ENCODE measurements around the gene RASAL1.

The RASAL1 gene

DNA sequence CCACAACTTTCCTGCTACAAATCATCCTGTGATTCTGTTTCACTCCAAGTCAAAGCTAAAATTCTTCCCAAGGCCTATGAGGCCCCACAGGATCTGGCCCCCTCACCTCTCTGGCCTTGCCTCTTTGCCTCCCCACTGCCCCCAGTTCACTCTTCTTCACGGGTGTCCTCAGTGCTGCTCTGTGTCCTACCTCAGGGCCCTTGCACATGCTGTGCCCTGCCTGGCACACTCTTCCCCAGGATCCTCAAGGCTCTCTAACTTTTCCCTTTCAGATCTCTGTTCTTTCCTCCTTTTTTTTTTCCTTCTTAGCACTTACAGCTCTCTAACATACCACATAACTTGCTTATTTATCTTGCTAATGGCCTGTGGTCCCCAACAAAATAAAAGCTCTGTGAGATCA, 29.2 kb downstream of the RASAL1 start:
- H3K9me3 Mint-ChIP-seq, result no peaks in the 10 kb centered on the region
- H3K4me3 Mint-ChIP-seq, result no peak overlapping the region
- DNase-seq (no peak), ATAC-seq (no peak)
- H3K36me3 Mint-ChIP-seq (ENCODE audit: low read depth), result no peaks in the 10 kb centered on the region
- H3K27ac Mint-ChIP-seq, result no peak overlapping the region
- peaks cover 12% of the 10 kb centered on the region for H3K4me1 Mint-ChIP-seq
- H3K27me3 Mint-ChIP-seq, result no peaks in the 10 kb centered on the region

DNA sequence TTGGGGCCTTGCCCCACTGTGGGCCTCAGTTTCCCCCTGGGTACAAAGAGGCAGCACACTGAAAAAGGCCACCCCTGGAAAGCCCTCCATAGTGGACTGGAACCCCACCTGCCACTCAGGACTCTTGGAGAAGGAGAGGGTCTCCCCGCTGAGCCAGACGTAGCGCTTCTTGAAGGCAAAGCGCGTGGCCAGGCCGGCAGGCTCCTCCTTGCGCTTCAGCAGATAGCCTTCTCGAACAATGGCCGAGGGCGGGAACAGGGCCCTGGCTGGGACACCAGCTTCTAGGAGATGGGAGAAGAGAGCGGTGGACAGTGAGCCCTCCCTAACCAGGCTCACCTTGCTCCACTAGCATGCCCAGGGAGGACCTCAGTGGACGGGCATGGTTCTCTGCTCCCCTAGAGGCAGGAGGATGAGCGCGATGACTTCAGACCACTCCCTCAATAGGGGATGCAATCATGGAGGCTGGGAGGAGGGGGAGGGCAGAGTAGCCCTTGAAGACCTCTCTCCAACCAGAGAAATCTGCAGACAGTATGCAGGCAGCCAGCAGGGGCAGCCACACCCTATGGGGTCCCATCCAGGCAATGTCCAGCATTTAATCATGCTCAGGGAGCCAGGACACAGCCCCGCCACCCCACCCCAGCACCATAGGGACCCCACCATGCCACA, 29.8 kb downstream of the RASAL1 start:
- Mint-ChIP-seq H3K9me3 (no peaks in the 10 kb centered on the region), H3K36me3 (ENCODE audit: low read depth) (no peaks in the 10 kb centered on the region), H3K27me3 (no peaks in the 10 kb centered on the region), H3K4me3 (no peak overlapping the region), H3K4me1 (peaks cover 12% of the 10 kb centered on the region), H3K27ac (no peak overlapping the region)
- ATAC-seq, result no peak
- no peak for DNase-seq

DNA sequence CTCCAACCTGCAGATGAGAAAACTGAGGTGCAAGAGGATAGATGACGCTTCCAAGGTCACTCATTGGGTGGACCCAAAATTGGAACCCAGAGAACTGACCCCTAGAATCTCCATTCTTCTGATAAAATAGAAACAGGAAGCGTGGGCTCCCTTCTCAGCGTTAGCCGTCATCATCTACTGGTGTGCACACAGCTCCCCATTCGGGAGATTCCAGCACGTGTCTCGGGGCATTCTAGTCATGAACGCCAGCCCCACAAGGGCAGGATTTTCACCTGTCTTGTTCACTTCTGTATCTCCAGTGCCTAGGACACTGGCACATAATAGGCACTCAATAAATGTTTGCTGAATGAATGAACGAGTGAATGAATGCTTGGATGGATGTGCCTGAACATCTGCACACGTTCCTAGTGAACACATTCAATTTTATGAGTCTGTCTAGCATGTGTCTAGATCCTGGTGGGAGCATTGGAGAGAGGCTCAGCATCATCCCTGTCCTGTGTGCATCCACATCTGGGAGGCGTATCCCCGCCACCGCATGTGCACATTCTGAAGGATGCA, 30.5 kb downstream of the RASAL1 start:
- no peak for DNase-seq
- peaks cover 8% of the 10 kb centered on the region for H3K4me1 Mint-ChIP-seq
- no peak overlapping the region for H3K4me3 Mint-ChIP-seq
- no peak overlapping the region for H3K27ac Mint-ChIP-seq
- ATAC-seq, result no peak
- no peaks in the 10 kb centered on the region for H3K9me3 Mint-ChIP-seq
- H3K36me3 Mint-ChIP-seq (ENCODE audit: low read depth), result no peaks in the 10 kb centered on the region
- no peaks in the 10 kb centered on the region for H3K27me3 Mint-ChIP-seq

DNA sequence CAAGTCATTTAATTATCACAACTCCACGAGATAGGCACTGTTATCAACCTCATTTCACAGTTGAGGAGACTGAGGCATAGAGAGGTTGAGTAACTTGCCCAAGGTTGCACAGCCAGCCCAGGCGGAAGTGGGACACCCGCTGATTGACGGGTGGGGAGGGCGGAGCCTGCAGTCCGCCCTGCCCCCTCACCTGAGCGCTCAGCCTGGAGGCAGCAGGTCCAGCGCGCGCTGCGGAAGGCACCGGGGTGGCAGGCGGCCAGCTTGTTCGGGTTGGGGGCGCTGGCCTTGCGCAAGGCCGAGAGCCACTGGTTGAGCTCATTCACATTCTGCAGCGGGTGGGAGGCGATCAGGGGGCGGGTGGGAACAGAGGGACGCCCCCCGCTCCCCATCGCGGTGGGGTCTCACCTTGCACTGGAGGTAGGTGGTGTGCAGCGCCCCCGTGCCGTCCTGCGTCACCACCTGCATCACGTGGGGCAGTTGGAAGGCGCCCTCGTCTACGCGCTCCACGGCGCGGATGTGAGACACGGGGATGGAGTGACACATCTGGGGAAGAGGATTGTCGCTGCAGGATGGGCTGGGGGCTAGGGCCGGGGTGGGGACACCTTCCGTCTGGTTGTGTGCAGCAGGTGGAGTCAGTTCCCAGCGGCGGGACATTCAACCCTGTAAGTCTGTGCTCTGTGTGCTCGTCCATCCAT, 31.7 kb downstream of the RASAL1 start:
- DNase-seq (peak; percentile 61), ATAC-seq (peak; percentile 82)
- Mint-ChIP-seq H3K4me3 (peak overlapping the region; percentile 49), H3K27ac (no peak overlapping the region), H3K9me3 (no peaks in the 10 kb centered on the region), H3K36me3 (ENCODE audit: low read depth) (no peaks in the 10 kb centered on the region), H3K27me3 (no peaks in the 10 kb centered on the region), H3K4me1 (peaks cover 6% of the 10 kb centered on the region)

DNA sequence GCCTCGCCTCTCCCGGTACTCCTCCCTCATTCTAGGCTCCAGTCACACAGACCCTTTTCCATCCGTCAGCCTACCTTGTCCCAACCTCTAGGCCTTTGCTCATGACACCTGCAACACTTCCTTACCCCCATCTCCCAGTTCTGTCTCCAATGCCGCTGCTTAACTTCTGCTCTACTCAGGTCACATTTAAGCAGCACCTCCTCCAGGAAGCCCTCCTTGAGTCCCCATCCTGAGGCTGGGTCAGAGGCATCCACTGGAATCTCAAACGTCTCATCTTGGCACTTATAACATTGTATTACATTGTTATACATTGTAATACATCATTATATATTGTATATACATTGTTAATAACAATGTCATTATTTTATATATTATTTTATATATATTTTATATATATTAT, 32.8 kb downstream of the RASAL1 start:
- H3K27ac Mint-ChIP-seq, result no peak overlapping the region
- no peak overlapping the region for H3K4me3 Mint-ChIP-seq
- DNase-seq, result no peak
- peaks cover 10% of the 10 kb centered on the region for H3K4me1 Mint-ChIP-seq
- no peaks in the 10 kb centered on the region for H3K36me3 Mint-ChIP-seq (ENCODE audit: low read depth)
- no peaks in the 10 kb centered on the region for H3K9me3 Mint-ChIP-seq
- no peak for ATAC-seq
- no peaks in the 10 kb centered on the region for H3K27me3 Mint-ChIP-seq

DNA sequence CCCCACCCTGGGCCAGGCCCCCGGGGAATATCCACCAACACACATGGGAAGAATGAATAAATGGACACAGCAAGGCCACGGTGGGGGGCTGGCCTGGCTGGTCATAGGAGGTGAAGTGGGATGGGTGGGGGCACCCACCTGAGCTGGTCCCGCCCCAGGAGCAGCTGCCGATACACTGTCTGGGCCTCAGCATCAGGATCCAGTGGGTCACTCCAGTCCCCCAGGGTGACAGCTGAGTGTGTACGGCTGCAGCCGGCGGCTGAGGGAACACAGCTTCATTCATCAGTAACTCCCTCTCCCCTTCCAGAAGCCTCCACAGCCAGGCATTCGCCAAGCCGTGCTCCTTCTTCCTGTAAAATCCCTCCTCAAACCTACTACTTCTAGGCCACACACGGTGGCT, 33.8 kb downstream of the RASAL1 start:
- DNase-seq (no peak), ATAC-seq (no peak)
- Mint-ChIP-seq H3K4me3 (no peak overlapping the region), H3K4me1 (peaks cover 10% of the 10 kb centered on the region), H3K27me3 (no peaks in the 10 kb centered on the region), H3K36me3 (ENCODE audit: low read depth) (no peaks in the 10 kb centered on the region), H3K27ac (no peak overlapping the region), H3K9me3 (no peaks in the 10 kb centered on the region)

DNA sequence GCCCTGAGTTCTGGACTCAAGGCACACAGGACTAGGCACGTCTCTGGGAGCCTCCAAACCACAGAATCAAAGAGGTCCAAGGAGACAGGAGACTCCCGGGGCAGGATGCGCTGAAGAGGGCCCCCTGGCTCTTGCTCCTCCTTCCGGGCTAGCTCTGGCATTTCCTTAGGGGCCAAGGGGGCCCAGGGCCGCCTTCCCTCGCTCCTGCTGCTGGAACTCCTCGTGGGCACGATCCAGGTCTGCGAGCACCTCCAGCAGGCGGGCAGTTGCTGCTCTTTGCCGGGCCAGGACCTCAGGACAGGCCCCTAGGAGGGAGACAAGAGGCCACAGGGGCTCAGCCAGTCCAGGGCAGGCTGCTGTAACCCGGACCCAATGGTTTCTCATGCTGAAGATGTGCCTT, 35.8 kb downstream of the RASAL1 start:
- no peak for DNase-seq
- Mint-ChIP-seq H3K9me3 (no peaks in the 10 kb centered on the region), H3K4me1 (peaks cover 11% of the 10 kb centered on the region), H3K36me3 (ENCODE audit: low read depth) (no peaks in the 10 kb centered on the region), H3K4me3 (no peak overlapping the region), H3K27me3 (no peaks in the 10 kb centered on the region), H3K27ac (no peak overlapping the region)
- no peak for ATAC-seq

DNA sequence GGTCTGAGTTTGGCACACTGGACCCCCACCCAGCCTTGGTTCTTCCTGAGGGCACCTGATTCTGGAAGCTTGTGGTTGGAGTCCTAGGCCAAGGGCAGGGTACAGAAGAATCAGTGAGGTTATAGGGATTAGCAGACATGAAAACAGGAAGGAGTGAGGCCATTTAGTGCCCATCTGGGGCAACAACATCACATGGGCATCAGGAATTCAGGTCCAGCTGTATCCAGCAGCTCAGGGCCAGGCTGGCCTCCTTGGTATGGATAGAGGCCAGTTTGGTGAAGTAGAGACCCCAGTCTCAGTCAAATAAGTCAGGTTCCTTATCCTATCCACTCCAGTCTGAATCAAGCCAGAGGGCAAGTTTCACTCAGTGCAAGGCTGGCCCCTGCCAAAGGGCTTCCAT, 36.2 kb downstream of the RASAL1 start:
- no peaks in the 10 kb centered on the region for H3K27me3 Mint-ChIP-seq
- H3K27ac Mint-ChIP-seq, result no peak overlapping the region
- DNase-seq, result no peak
- no peak overlapping the region for H3K4me3 Mint-ChIP-seq
- no peaks in the 10 kb centered on the region for H3K9me3 Mint-ChIP-seq
- no peaks in the 10 kb centered on the region for H3K36me3 Mint-ChIP-seq (ENCODE audit: low read depth)
- H3K4me1 Mint-ChIP-seq, result peaks cover 11% of the 10 kb centered on the region
- no peak for ATAC-seq

DNA sequence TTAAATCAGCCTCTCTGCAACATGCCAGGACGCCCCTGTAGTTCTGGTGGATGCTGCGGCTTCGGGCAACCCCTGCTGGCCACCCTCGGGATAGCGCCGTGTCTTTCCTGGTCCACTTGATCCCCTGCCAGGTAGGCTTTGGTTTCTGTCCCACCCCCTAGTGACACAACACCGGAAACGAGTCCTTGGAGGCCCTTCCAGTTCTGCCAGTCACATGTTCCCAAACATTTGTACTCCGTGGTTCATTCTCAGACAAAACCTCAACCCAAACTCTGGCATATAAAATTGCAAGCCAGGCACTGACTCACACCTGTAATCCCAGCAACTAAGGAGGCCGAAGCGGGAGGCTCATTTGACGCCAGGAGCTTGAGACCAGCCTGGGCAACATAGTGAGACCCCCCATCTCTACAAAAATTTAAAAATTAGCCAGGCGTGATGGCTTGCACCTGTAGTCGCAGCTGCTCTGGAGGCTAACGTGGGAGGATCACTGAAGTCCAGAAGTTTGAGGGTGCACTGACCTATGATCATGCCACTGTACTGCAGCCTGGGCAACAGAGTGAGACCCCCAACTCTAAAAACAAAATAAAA, 37.0 kb downstream of the RASAL1 start:
- Mint-ChIP-seq H3K4me3 (no peak overlapping the region), H3K27ac (no peak overlapping the region), H3K4me1 (peaks cover 5% of the 10 kb centered on the region), H3K36me3 (ENCODE audit: low read depth) (no peaks in the 10 kb centered on the region), H3K27me3 (no peaks in the 10 kb centered on the region), H3K9me3 (no peaks in the 10 kb centered on the region)
- peak; percentile 83 for ATAC-seq
- DNase-seq, result peak; percentile 82

DNA sequence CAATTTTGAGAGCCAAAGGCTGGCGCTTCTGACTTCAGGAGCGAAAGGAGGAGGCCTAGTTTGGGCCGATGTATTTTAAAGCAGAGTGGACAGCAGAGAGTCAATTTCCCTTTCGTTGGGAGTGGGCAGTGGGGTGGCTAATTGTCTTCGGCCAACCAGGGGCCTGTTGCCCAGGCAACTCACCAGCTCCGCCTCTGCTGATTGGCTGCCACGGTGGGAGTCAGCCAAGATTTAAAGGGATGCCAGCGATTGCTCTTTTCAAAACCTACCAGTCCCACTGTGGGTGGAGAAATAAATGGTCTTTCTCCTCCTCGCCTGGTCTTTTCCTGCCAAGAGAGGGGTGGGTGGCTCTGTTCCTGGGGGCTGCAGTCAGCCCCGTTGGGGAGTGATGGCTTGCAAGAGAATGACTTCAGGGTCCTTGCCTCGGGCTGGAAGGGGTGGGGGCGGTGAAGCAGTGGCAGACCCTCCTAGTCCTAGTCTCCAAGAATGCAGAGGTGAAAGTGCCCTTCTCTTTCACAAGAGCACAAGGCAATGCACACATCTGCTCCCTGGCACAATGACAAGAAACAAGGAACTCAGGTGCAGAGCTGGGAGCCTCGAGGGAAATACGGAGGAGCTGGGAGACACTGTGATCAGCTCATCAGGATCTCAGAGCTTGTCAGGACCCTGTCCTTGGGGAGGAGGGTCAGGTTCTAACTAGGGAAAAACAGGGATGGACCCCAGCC, 37.7 kb downstream of the RASAL1 start:
- H3K9me3 Mint-ChIP-seq, result no peaks in the 10 kb centered on the region
- H3K27me3 Mint-ChIP-seq, result no peaks in the 10 kb centered on the region
- H3K4me1 Mint-ChIP-seq, result peaks cover 6% of the 10 kb centered on the region
- H3K4me3 Mint-ChIP-seq, result no peak overlapping the region
- no peaks in the 10 kb centered on the region for H3K36me3 Mint-ChIP-seq (ENCODE audit: low read depth)
- DNase-seq (no peak), ATAC-seq (no peak)
- no peak overlapping the region for H3K27ac Mint-ChIP-seq

DNA sequence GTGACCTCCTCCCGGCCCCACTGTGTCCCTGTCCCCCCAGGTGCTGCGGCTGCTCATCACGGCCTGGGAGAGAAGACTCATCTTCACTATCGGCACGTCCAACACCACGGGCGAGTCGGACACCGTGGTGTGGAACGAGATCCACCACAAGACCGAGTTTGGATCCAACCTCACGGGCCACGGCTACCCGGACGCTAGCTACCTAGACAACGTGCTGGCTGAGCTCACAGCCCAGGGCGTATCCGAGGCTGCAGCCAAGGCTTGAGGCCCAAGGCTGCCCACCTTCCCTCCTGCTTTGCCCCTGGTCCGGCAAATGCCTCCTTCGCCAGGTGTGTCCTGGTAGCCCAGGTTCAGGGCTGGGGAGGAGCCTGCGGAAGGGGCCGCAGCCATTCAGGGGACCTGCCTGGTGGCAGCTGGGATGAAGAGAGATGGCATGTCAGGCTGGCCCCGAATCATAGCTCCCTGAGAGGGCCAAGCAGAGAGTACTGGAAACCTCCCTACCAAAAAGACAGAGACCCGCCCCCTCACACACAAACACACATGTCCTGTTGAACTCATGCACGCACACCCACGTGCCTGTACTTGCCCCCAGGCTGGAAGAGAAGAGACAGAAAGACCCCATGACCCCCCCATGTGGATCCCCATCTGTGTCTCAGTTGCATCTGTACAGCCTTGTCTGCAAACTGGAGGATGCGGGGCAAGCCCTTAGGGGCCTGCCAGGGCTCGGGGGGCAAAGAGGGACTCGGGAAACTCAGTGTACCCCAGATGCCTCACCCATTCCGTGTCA, 38.7 kb downstream of the RASAL1 start:
- Mint-ChIP-seq H3K27me3 (no peaks in the 10 kb centered on the region), H3K4me3 (no peak overlapping the region), H3K36me3 (ENCODE audit: low read depth) (no peaks in the 10 kb centered on the region), H3K9me3 (no peaks in the 10 kb centered on the region), H3K4me1 (peaks cover 15% of the 10 kb centered on the region), H3K27ac (no peak overlapping the region)
- DNase-seq (no peak), ATAC-seq (no peak)

DNA sequence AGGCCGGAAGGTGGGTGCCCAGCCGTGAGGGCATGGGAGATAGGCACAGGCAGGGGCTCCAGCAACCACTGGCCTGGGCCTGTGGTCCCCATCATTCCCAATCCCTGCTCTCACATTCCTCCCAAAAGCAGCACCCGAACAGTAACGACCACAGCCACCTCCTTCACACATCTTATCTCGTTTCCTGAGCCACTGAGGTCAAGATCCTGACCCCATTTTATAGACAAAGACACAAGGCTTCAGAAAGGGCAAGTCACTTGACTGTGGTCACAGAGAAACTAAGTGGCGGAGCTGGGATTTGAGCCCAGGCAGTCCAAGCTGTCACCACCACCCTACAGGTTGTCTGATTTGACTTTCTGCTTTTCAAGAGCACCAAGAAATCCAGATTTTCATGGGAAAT, 40.2 kb downstream of the RASAL1 start:
- Mint-ChIP-seq H3K9me3 (no peaks in the 10 kb centered on the region), H3K27ac (no peak overlapping the region), H3K4me1 (peaks cover 28% of the 10 kb centered on the region), H3K4me3 (no peak overlapping the region), H3K36me3 (ENCODE audit: low read depth) (no peaks in the 10 kb centered on the region), H3K27me3 (no peaks in the 10 kb centered on the region)
- no peak for ATAC-seq
- no peak for DNase-seq

DNA sequence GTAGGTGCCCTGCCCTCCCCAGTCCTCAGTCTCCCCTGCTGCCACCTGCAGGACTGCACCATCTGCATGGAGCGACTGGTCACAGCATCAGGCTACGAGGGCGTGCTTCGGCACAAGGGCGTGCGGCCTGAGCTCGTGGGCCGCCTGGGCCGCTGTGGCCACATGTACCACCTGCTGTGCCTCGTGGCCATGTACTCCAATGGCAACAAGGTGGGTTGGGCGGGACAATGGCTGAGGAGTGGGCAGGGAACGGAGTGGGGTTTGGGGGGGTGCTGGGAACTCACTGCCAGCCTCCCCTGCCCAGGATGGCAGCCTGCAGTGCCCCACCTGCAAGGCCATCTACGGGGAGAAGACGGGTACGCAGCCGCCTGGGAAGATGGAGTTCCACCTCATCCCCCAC, 40.8 kb downstream of the RASAL1 start:
- Mint-ChIP-seq H3K36me3 (ENCODE audit: low read depth) (no peaks in the 10 kb centered on the region), H3K27ac (no peak overlapping the region), H3K4me3 (no peak overlapping the region), H3K27me3 (no peaks in the 10 kb centered on the region), H3K9me3 (no peaks in the 10 kb centered on the region), H3K4me1 (peaks cover 33% of the 10 kb centered on the region)
- ATAC-seq (no peak), DNase-seq (no peak)

DNA sequence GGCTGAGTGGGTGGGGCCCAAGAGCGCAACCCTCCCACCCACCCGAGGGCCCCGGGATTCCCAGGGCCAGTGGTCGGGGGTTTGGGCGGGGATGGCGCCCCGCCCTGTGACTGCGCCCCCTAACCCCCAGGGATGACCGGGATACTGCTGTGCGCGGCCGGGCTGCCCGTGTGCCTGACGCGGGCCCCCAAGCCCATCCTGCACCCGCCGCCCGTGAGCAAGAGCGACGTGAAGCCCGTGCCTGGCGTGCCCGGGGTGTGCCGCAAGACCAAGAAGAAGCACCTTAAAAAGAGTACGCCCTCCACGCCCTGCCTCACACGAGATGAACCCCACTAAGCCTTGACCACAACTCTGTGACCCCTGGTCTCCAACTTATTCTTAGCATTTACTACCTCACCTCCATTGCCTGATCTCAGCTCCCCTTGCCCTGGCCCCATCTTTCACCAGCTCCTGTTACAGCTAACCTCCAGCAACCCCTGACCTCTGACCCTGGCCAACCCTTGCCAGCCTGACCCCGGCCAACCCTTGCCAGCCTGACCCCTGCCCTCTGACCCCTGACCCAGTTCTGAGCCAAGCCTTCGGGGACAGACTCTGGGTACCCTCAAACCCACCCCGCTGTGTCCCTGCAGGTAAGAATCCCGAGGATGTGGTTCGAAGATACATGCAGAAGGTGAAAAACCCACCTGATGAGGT, 42.0 kb downstream of the RASAL1 start:
- Mint-ChIP-seq H3K27me3 (no peaks in the 10 kb centered on the region), H3K4me1 (peaks cover 42% of the 10 kb centered on the region), H3K27ac (no peak overlapping the region), H3K36me3 (ENCODE audit: low read depth) (no peaks in the 10 kb centered on the region), H3K4me3 (no peak overlapping the region), H3K9me3 (no peaks in the 10 kb centered on the region)
- DNase-seq, result no peak
- ATAC-seq, result no peak

All from activated naive CD8-positive, alpha-beta T cell treated with anti-CD3 and anti-CD28 coated beads, Interleukin-2, amount 50 U/mL, for 24 hours (primary cell).